ENCODE data around the gene FGFR3.
A peak's percentile ranks its signal among the peaks of the same experiment; 100 is the strongest.

The FGFR3 gene

GRCh38 chr4:1762264-1763010, 30.7 kb upstream of the FGFR3 start:
- H3K27ac ChIP-seq (ENCODE audit: low read depth in 2 of 2, low read length in 2 of 2): no peak overlapping the region
- H3K4me1 ChIP-seq (ENCODE audit: control insufficient read depth in 2 of 2, insufficient read depth in 2 of 2, low read length in 2 of 2): peaks cover 4% of the 10 kb centered on the region in 2 donors
- no peak overlapping the region for H3K4me3 ChIP-seq (ENCODE audit: low read length in 2 of 2)
- no peak overlapping the region for H3K9ac ChIP-seq (ENCODE audit: low read depth in 1 of 2, low read length in 2 of 2)
- H3K36me3 ChIP-seq (ENCODE audit: control insufficient read depth in 2 of 2, insufficient read depth in 2 of 2, low read length in 2 of 2): no peaks in the 10 kb centered on the region
- H3K27me3 ChIP-seq (ENCODE audit: control insufficient read depth in 2 of 2, insufficient read depth in 2 of 2, low read length in 2 of 2): peaks cover 10 to 15% of the 10 kb centered on the region in 2 donors
- H3K9me3 ChIP-seq (ENCODE audit: control insufficient read depth in 2 of 2, low read length in 2 of 2): no peaks in the 10 kb centered on the region

DNA sequence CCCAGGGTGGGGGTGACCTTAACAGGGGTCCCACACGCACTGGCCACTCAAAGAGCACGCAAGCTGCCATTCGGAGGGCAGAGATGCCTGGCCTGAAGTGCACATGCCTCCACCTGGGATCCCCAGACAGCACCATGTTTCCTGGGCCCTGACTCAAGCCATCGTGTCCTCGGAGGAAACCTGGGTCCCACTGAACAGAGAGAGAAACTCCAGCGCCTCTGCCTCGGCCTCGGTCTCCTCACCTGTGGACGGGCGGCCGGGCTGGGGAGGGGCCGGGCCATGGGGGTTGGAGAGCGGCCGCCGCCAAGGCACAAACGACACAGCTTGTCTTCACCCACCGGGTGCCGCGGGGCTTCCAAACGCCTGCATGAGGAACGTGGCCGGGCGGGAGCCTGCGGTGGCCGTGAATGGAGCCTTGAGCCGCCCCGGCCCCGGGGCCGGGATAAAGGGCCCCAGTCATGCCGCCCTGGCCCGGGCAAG, 30.0 kb upstream of the FGFR3 start:
- Histone ChIP-seq H3K27me3 (ENCODE audit: control insufficient read depth in 2 of 2, insufficient read depth in 2 of 2, low read length in 2 of 2) (peaks cover 10 to 18% of the 10 kb centered on the region in 2 donors), H3K4me1 (ENCODE audit: control insufficient read depth in 2 of 2, insufficient read depth in 2 of 2, low read length in 2 of 2) (peaks cover 4 to 7% of the 10 kb centered on the region in 2 donors), H3K36me3 (ENCODE audit: control insufficient read depth in 2 of 2, insufficient read depth in 2 of 2, low read length in 2 of 2) (no peaks in the 10 kb centered on the region), H3K27ac (ENCODE audit: low read depth in 2 of 2, low read length in 2 of 2) (no peak overlapping the region), H3K9me3 (ENCODE audit: control insufficient read depth in 2 of 2, low read length in 2 of 2) (no peaks in the 10 kb centered on the region), H3K9ac (ENCODE audit: low read depth in 1 of 2, low read length in 2 of 2) (no peak overlapping the region), H3K4me3 (ENCODE audit: low read length in 2 of 2) (no peak overlapping the region)

GRCh38 chr4:1763550-1764080, 29.5 kb upstream of the FGFR3 start:
- Histone ChIP-seq H3K27me3 (ENCODE audit: control insufficient read depth in 2 of 2, insufficient read depth in 2 of 2, low read length in 2 of 2) (peaks cover 10 to 23% of the 10 kb centered on the region in 2 donors), H3K4me3 (ENCODE audit: low read length in 2 of 2) (peak overlapping the region in 1 of 2 donors; percentile 16), H3K9ac (ENCODE audit: low read depth in 1 of 2, low read length in 2 of 2) (no peak overlapping the region), H3K27ac (ENCODE audit: low read depth in 2 of 2, low read length in 2 of 2) (no peak overlapping the region), H3K9me3 (ENCODE audit: control insufficient read depth in 2 of 2, low read length in 2 of 2) (no peaks in the 10 kb centered on the region), H3K4me1 (ENCODE audit: control insufficient read depth in 2 of 2, insufficient read depth in 2 of 2, low read length in 2 of 2) (peaks cover 4 to 8% of the 10 kb centered on the region in 2 donors), H3K36me3 (ENCODE audit: control insufficient read depth in 2 of 2, insufficient read depth in 2 of 2, low read length in 2 of 2) (no peaks in the 10 kb centered on the region)

DNA sequence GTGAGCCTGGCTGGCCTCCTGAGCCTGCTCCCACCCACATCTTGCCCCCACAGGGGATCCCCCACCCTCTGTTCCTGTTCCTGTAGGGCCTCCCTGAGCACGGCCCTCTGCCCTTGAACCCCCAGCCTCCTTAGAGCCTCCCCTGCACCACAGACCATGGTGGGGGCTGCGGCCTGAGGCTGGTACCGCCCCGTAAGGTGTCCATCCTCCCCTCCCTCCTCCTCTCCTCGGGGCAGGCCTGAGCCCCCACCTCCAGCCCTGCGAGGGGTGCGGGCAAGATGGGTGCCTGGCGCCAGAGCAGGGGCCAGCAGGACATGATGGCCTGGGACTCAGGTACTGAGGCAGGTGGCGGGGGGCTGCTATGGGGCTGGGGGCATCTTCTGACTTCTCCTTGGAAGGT, 28.4 kb upstream of the FGFR3 start:
- H3K4me1 ChIP-seq (ENCODE audit: control insufficient read depth in 2 of 2, insufficient read depth in 2 of 2, low read length in 2 of 2): peaks cover 4 to 8% of the 10 kb centered on the region in 2 donors
- no peaks in the 10 kb centered on the region for H3K9me3 ChIP-seq (ENCODE audit: control insufficient read depth in 2 of 2, low read length in 2 of 2)
- H3K27me3 ChIP-seq (ENCODE audit: control insufficient read depth in 2 of 2, insufficient read depth in 2 of 2, low read length in 2 of 2): peaks cover 10 to 30% of the 10 kb centered on the region in 2 donors
- no peak overlapping the region for H3K27ac ChIP-seq (ENCODE audit: low read depth in 2 of 2, low read length in 2 of 2)
- H3K9ac ChIP-seq (ENCODE audit: low read depth in 1 of 2, low read length in 2 of 2): no peak overlapping the region
- H3K4me3 ChIP-seq (ENCODE audit: low read length in 2 of 2): no peak overlapping the region
- no peaks in the 10 kb centered on the region for H3K36me3 ChIP-seq (ENCODE audit: control insufficient read depth in 2 of 2, insufficient read depth in 2 of 2, low read length in 2 of 2)

DNA sequence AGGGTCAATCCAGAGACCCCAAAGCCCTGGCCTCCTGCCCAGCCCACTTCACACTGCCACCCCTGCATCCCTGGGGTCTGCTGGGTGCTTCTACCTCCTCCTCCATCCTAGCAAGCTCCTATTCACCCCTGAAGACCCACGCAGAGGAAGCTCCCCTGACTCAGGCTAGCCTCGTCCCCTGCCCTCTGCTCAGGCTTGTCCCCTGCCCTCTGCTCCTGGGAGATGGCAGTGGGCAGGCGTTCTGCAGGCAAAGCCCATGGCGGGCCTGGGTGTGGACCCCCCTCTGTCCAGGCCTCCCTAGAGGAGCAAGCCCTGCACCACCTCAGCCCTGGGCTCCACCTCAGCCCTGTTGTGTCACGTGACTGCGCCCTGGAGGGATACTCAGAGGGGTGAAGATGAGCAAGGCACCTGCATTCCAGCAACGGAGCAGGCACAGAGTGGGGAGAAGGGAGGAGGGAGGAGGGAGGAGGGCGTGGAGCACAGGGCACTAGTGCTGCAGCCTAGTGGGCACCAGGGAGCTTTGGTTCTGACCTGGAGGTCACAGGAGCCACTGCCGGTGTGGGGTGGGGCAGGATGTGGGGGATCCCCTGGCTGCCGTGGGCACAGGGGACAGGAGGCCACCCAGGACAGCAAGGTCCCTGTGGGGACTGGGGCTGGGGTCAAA, 27.6 kb upstream of the FGFR3 start:
- Histone ChIP-seq H3K9ac (ENCODE audit: low read depth in 1 of 2, low read length in 2 of 2) (no peak overlapping the region), H3K27me3 (ENCODE audit: control insufficient read depth in 2 of 2, insufficient read depth in 2 of 2, low read length in 2 of 2) (peaks cover 10 to 35% of the 10 kb centered on the region in 2 donors), H3K27ac (ENCODE audit: low read depth in 2 of 2, low read length in 2 of 2) (no peak overlapping the region), H3K4me1 (ENCODE audit: control insufficient read depth in 2 of 2, insufficient read depth in 2 of 2, low read length in 2 of 2) (peaks cover 4 to 8% of the 10 kb centered on the region in 2 donors), H3K9me3 (ENCODE audit: control insufficient read depth in 2 of 2, low read length in 2 of 2) (no peaks in the 10 kb centered on the region), H3K4me3 (ENCODE audit: low read length in 2 of 2) (no peak overlapping the region), H3K36me3 (ENCODE audit: control insufficient read depth in 2 of 2, insufficient read depth in 2 of 2, low read length in 2 of 2) (no peaks in the 10 kb centered on the region)

- H3K36me3 ChIP-seq (ENCODE audit: control insufficient read depth in 2 of 2, insufficient read depth in 2 of 2, low read length in 2 of 2): no peaks in the 10 kb centered on the region
- H3K9me3 ChIP-seq (ENCODE audit: control insufficient read depth in 2 of 2, low read length in 2 of 2): no peaks in the 10 kb centered on the region
- H3K4me3 ChIP-seq (ENCODE audit: low read length in 2 of 2): no peak overlapping the region
- no peak overlapping the region for H3K9ac ChIP-seq (ENCODE audit: low read depth in 1 of 2, low read length in 2 of 2)
- peaks cover 13 to 44% of the 10 kb centered on the region in 2 donors for H3K27me3 ChIP-seq (ENCODE audit: control insufficient read depth in 2 of 2, insufficient read depth in 2 of 2, low read length in 2 of 2)
- peaks cover 4 to 8% of the 10 kb centered on the region in 2 donors for H3K4me1 ChIP-seq (ENCODE audit: control insufficient read depth in 2 of 2, insufficient read depth in 2 of 2, low read length in 2 of 2)
- H3K27ac ChIP-seq (ENCODE audit: low read depth in 2 of 2, low read length in 2 of 2): no peak overlapping the region
These were observed 26.7 kb upstream of the FGFR3 start for GRCh38 chr4:1766106-1767060.

DNA sequence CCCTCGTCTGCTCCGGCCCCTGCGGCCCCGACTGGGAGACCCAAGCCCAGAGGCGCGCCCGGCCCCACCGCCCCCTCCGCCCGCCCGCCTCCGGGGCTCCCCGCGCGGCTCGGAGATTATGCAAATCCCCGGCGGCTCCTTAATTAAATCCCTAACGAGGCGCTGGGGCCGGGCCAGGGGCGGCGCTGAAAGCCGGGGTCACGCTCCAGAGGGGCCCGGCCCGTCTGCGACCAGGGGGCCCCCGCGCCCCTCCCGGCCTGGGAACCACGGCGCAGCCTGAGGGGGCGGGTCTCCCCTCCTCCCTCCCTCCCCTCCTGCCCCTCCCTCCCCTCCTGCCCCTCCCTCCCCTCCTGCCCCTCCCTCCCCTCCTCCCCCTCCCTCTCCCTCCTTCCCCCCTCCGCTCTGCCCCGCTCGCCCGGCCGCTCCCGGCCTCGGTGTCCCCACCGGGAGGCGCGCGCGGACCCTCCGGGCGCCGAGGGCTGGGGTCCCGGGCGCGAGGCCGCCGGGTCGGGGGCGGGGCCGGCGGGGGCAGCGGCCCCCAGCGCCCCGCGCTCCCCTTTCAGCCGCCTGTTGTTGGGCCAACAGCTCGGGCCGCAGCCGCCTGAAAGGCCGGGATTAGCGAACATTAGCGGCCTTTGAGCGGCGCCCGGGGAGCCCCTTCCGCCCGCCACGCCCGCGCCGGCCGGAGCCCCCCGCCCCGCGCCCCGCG, 25.9 kb upstream of the FGFR3 start:
- peaks cover 4 to 8% of the 10 kb centered on the region in 2 donors for H3K4me1 ChIP-seq (ENCODE audit: control insufficient read depth in 2 of 2, insufficient read depth in 2 of 2, low read length in 2 of 2)
- H3K9ac ChIP-seq (ENCODE audit: low read depth in 1 of 2, low read length in 2 of 2): no peak overlapping the region
- no peaks in the 10 kb centered on the region for H3K36me3 ChIP-seq (ENCODE audit: control insufficient read depth in 2 of 2, insufficient read depth in 2 of 2, low read length in 2 of 2)
- H3K4me3 ChIP-seq (ENCODE audit: low read length in 2 of 2): no peak overlapping the region
- H3K9me3 ChIP-seq (ENCODE audit: control insufficient read depth in 2 of 2, low read length in 2 of 2): no peaks in the 10 kb centered on the region
- no peak overlapping the region for H3K27ac ChIP-seq (ENCODE audit: low read depth in 2 of 2, low read length in 2 of 2)
- H3K27me3 ChIP-seq (ENCODE audit: control insufficient read depth in 2 of 2, insufficient read depth in 2 of 2, low read length in 2 of 2): peaks cover 13 to 43% of the 10 kb centered on the region in 2 donors

GRCh38 chr4:1767770-1768366, 25.2 kb upstream of the FGFR3 start:
- Histone ChIP-seq H3K9me3 (ENCODE audit: control insufficient read depth in 2 of 2, low read length in 2 of 2) (no peaks in the 10 kb centered on the region), H3K4me1 (ENCODE audit: control insufficient read depth in 2 of 2, insufficient read depth in 2 of 2, low read length in 2 of 2) (peaks cover 4 to 8% of the 10 kb centered on the region in 2 donors), H3K36me3 (ENCODE audit: control insufficient read depth in 2 of 2, insufficient read depth in 2 of 2, low read length in 2 of 2) (no peaks in the 10 kb centered on the region), H3K9ac (ENCODE audit: low read depth in 1 of 2, low read length in 2 of 2) (no peak overlapping the region), H3K27ac (ENCODE audit: low read depth in 2 of 2, low read length in 2 of 2) (no peak overlapping the region), H3K27me3 (ENCODE audit: control insufficient read depth in 2 of 2, insufficient read depth in 2 of 2, low read length in 2 of 2) (peaks cover 10 to 39% of the 10 kb centered on the region in 2 donors), H3K4me3 (ENCODE audit: low read length in 2 of 2) (no peak overlapping the region)
